LNCaP clone FGC (cell line): ENCODE data around the gene FSTL4.

Experiments
- DNase-seq: peaks from one replicate; pipeline ENCODE4 v3.0.0-alpha.2; 2011; ENCODE audit warnings: low read depth
- H3K4me3 ChIP-seq: 2 replicates; pipeline ENCODE4 v1.5.1; 2011; ENCODE audit warnings: mild to moderate bottlenecking, low read depth, low read length, control low read depth
- CTCF ChIP-seq: IDR thresholded peaks from 2 replicates; pipeline ENCODE4 v1.5.1; 2012; ENCODE audit warnings: mild to moderate bottlenecking; ENCODE audit not compliant: control insufficient read depth, insufficient read depth; ENCODE audit errors: extremely low read depth

FSTL4 gene

GRCh38 chr5:133581918-133582317 lies 30.4 kb downstream of the FSTL4 start:
- H3K4me3 ChIP-seq: no peak overlapping the region
- no peak for DNase-seq
- no peak for TF ChIP-seq CTCF

- TF ChIP-seq CTCF: no peak
- H3K4me3 ChIP-seq: no peak overlapping the region
- DNase-seq: no peak
Observed at GRCh38 chr5:133581348-133581747, 31.0 kb downstream of the FSTL4 start.

- no peak for DNase-seq
- H3K4me3 ChIP-seq: no peak overlapping the region
- TF ChIP-seq CTCF: no peak
Observed at GRCh38 chr5:133580618-133581017, 31.7 kb downstream of the FSTL4 start.

- no peak overlapping the region for H3K4me3 ChIP-seq
- TF ChIP-seq CTCF: no peak
- DNase-seq: no peak
Observed at GRCh38 chr5:133579766-133580165, 32.6 kb downstream of the FSTL4 start.

GRCh38 chr5:133569347-133569746 lies 43.0 kb downstream of the FSTL4 start:
- no peak overlapping the region for H3K4me3 ChIP-seq
- TF ChIP-seq CTCF: no peak
- peak; percentile 55 for DNase-seq

- TF ChIP-seq CTCF: no peak
- DNase-seq: peak; percentile 17
- H3K4me3 ChIP-seq: no peak overlapping the region
Observed at GRCh38 chr5:133565993-133566392, 46.3 kb downstream of the FSTL4 start.

- TF ChIP-seq CTCF: no peak
- DNase-seq: no peak
- H3K4me3 ChIP-seq: no peak overlapping the region
Observed at GRCh38 chr5:133564921-133565565, 47.3 kb downstream of the FSTL4 start.
